ENCODE results near the gene IL37. TPM values are rescaled to one million over a fixed set of nuclear protein-coding genes. Genes with fewer than 3 reads are reported as not detected.

IL37 gene
- total RNA-seq, 1 donor from 2014 or later, result not detected

GRCh38 chr2:112869258-112869842, 41.6 kb upstream of the IL37 start:
- no peak overlapping the region for H3K27ac Mint-ChIP-seq
- peaks cover 2% of the 10 kb centered on the region for H3K36me3 Mint-ChIP-seq (ENCODE audit: insufficient read depth)

GRCh38 chr2:112870841-112871835, 39.8 kb upstream of the IL37 start:
- Mint-ChIP-seq H3K4me1 (ENCODE audit: low read depth) (peaks cover 11% of the 10 kb centered on the region), H3K9me3 (ENCODE audit: low read depth) (peaks cover 16% of the 10 kb centered on the region), H3K36me3 (ENCODE audit: insufficient read depth) (peaks cover 2% of the 10 kb centered on the region), H3K27me3 (peaks cover 10% of the 10 kb centered on the region), H3K4me3 (ENCODE audit: low read depth) (no peak overlapping the region), H3K27ac (no peak overlapping the region)
- DNase-seq (ENCODE audit: low spot score, unreplicated experiment), result no peak
- no peak for TF ChIP-seq CTCF (IDR thresholded peaks at IDR 0.05; ENCODE audit: unreplicated experiment)

More at GRCh38 chr2:112869258-112869842, 41.6 kb upstream of the IL37 start:
- DNase-seq (ENCODE audit: low spot score, unreplicated experiment), result no peak
- Mint-ChIP-seq H3K4me3 (ENCODE audit: low read depth) (no peak overlapping the region), H3K27me3 (peaks cover 10% of the 10 kb centered on the region), H3K4me1 (ENCODE audit: low read depth) (peaks cover 11% of the 10 kb centered on the region), H3K9me3 (ENCODE audit: low read depth) (peaks cover 26% of the 10 kb centered on the region)
- TF ChIP-seq CTCF (IDR thresholded peaks at IDR 0.05; ENCODE audit: unreplicated experiment), result no peak

- DNase-seq (ENCODE audit: low spot score, unreplicated experiment), result no peak
- H3K36me3 Mint-ChIP-seq (ENCODE audit: insufficient read depth), result no peaks in the 10 kb centered on the region
Observed at GRCh38 chr2:112876257-112876970, 34.6 kb upstream of the IL37 start.

GRCh38 chr2:112876971-112877361, 34.0 kb upstream of the IL37 start:
- Mint-ChIP-seq H3K9me3 (ENCODE audit: low read depth) (peaks cover 10% of the 10 kb centered on the region), H3K27me3 (peaks cover 2% of the 10 kb centered on the region), H3K4me3 (ENCODE audit: low read depth) (no peak overlapping the region), H3K27ac (no peak overlapping the region), H3K36me3 (ENCODE audit: insufficient read depth) (no peaks in the 10 kb centered on the region), H3K4me1 (ENCODE audit: low read depth) (no peaks in the 10 kb centered on the region)
- no peak for DNase-seq (ENCODE audit: low spot score, unreplicated experiment)
- TF ChIP-seq CTCF (IDR thresholded peaks at IDR 0.05; ENCODE audit: unreplicated experiment), result no peak

More at GRCh38 chr2:112876257-112876970, 34.6 kb upstream of the IL37 start:
- Mint-ChIP-seq H3K4me1 (ENCODE audit: low read depth) (peaks cover 2% of the 10 kb centered on the region), H3K27me3 (peaks cover 2% of the 10 kb centered on the region), H3K4me3 (ENCODE audit: low read depth) (no peak overlapping the region), H3K27ac (no peak overlapping the region), H3K9me3 (ENCODE audit: low read depth) (peaks cover 12% of the 10 kb centered on the region)
- no peak for TF ChIP-seq CTCF (IDR thresholded peaks at IDR 0.05; ENCODE audit: unreplicated experiment)

- H3K27me3 Mint-ChIP-seq, result peaks cover 2% of the 10 kb centered on the region
- TF ChIP-seq CTCF (IDR thresholded peaks at IDR 0.05; ENCODE audit: unreplicated experiment), result no peak
Observed at GRCh38 chr2:112877423-112877822, 33.5 kb upstream of the IL37 start.

More at GRCh38 chr2:112877423-112877822, 33.5 kb upstream of the IL37 start:
- DNase-seq (ENCODE audit: low spot score, unreplicated experiment), result no peak
- Mint-ChIP-seq H3K4me1 (ENCODE audit: low read depth) (no peaks in the 10 kb centered on the region), H3K27ac (no peak overlapping the region), H3K4me3 (ENCODE audit: low read depth) (no peak overlapping the region), H3K9me3 (ENCODE audit: low read depth) (peaks cover 8% of the 10 kb centered on the region), H3K36me3 (ENCODE audit: insufficient read depth) (no peaks in the 10 kb centered on the region)

Data from progenitor cell of endocrine pancreas (in vitro differentiated cells).